Muscle of arm (tissue), 12 donors: ENCODE results near the gene PASK. TPM values are rescaled to one million over a fixed set of nuclear protein-coding genes. Genes with fewer than 3 reads are reported as not detected.

Experiments used
- DNase-seq: peaks from one replicate; pipeline ENCODE4 v3.0.0-alpha.2; 2013
- polyA plus RNA-seq, 12 donors: library from polyadenylated mRNA; unstranded; fragments of 120-200 nt; gene quantifications; one replicate each; pipeline ENCODE4 v1.2.1, GENCODE V29; 2013; ENCODE audit not compliant: insufficient read length in 12 of 12

PASK gene
- polyA plus RNA-seq, 12 donors: 3.3 to 20.1 (median 5.7) TPM; not detected in 1

DNA sequence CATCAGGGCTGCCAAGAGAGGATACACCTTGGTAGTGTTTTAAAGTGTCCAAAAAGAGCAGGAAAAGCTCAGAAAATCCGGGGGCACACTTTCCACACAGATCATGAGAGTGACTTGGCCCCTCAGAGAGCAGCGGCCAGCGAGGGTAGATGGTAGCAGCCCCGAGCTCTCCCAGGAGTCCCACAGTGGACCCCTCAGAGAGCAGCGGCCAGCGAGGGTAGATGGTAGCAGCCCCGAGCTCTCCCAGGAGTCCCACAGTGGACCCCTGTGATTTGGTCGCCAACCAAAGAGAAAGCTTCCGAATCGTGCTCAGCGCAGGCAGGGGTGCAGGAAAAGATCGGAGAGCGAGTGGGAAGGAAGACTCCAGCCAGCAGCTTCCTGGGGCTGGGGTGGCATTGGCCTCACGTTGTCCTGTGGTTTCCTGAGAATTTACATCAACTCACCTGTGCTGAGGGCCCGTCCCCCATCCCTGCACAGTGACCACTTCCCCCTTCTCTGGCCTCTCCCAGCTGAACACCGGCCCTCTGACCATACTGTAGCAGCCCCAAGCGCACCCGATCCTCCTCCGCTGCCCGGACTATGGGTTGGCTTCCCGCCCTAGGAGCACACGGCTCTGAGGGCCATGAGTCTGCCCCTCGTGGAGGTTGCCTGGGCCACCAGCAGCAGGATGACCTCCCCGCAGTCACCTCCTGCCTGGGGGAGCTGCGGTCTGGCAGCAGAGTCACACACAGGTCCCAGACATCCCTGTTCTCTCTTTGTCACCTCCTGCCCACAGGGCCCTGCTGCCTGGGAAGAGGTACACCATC is 80.9 kb downstream of the PASK start:
- DNase-seq: no peak

DNA sequence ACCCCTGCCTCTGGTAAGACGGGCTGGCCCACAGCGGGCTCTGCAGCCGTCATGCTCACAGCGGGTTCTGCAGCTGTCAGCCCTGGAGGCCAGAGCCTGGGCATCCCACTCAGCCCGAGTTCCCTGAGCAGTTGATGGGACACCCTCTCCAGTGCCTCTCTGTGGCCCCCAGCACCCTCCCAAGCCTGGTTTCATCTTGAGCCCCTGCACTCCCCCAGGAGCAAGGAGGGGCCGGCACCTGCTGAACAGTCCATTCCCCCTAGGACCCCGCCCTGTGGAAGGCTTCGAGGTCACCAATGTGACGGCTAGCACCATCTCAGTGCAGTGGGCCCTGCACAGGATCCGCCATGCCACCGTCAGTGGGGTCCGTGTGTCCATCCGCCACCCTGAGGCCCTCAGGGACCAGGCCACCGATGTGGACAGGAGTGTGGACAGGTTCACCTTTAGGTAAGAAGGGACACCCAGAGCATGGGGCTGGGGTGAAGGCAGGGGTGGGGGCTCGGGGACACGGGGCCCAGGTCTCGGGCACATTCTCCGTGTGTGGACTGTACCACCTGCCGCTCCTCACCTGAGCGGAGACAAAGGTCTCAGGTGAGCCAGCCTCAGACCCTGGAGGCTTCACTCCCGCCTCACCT is 81.7 kb downstream of the PASK start:
- no peak for DNase-seq

DNA sequence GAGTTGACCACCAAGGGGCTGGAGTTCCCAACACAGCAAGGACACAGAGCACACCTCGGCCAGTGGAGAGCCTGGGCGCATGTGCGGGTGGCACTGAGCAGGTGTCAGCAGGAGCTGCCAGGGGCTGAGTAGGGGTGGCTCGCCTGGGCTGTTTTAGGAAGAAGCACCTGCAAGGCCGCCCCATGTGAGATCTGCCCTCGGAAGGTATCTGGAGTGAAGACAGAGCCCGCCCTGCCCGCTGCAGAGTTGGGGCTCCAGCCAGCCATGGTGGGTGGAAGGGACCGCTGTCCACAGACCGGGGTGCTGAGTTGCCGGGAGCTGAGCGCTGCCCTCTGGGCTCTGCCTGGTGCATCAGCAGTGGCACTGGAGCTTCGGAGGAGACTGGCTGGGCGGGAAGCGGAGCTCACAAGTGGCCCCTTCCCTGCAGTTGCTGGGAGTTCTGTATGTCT is 82.4 kb downstream of the PASK start:
- DNase-seq: no peak

DNA sequence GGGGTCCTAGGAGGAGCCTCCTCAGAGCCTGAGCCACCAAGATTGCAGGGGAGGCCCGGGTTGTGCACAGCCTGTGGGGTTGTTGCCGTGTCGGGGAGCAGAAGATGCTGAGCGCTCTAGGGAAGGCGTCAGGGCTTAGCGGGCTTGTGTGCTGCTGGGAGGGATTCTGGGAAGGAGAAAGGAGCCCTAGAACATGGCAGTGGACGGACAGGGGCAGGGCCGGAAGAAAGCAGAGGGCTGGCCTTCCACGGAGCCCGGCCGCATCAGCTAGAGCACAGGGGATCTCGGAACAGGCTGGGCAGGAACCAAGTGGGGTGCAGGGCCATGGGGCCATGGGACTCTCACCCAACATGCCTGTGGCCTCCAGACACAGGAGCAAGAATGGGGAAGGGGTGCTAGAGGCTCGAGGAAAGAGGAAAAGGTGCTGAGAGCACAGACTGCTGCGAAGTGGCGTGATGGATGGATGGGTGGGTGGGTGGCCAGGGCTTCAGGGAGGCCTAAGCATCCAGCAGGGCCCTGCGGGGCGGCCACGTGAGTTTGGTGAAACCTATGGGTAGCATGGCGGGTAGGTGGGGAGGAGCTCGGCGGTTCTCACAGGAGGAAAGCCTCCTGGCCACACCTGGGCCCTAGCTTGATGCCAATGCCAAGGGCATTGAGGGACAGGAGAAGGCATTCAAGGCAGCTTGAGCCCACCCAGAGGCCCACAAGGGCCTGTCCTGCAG is 82.9 kb downstream of the PASK start:
- DNase-seq: no peak

DNA sequence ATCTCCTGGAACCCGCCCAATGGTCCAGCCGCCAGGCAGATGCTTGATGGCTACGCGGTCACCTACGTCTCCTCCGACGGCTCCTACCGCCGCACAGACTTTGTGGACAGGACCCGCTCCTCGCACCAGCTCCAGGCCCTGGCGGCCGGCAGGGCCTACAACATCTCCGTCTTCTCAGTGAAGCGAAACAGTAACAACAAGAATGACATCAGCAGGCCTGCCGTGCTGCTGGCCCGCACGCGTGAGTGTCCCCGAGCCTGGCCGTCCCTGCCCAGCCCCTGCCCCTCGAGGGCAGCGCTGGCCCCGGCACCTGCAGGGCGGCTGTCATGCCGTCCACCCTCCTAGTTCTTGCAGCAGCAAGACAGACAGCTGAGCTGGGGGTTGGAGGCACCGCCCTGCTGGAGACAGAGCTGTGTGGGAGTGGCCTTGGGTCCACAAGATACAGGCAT is 83.9 kb downstream of the PASK start:
- no peak for DNase-seq

DNA sequence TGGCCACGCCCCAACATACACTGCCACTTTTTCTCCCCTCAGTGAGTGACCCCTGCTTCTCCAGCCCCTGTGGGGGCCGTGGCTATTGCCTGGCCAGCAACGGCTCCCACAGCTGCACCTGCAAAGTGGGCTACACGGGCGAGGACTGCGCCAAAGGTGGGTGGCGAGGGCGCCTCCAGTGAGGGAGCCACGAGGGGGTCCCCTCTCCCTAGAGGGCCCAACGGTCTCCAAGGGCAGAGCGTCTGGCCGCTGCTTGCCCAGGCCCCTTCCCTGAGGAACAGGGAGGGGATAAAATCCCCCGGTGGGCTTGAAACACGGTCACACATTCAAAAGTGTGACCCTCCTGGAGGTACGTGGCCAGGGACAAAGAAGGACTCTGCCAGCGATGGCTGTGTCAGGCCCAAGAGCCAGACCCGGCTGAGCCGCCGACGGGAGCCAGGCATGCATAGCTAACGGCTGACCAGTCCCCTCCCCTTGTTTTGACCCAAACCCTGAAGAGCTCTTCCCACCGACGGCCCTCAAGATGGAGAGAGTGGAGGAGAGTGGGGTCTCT is 84.4 kb downstream of the PASK start:
- DNase-seq: no peak

DNA sequence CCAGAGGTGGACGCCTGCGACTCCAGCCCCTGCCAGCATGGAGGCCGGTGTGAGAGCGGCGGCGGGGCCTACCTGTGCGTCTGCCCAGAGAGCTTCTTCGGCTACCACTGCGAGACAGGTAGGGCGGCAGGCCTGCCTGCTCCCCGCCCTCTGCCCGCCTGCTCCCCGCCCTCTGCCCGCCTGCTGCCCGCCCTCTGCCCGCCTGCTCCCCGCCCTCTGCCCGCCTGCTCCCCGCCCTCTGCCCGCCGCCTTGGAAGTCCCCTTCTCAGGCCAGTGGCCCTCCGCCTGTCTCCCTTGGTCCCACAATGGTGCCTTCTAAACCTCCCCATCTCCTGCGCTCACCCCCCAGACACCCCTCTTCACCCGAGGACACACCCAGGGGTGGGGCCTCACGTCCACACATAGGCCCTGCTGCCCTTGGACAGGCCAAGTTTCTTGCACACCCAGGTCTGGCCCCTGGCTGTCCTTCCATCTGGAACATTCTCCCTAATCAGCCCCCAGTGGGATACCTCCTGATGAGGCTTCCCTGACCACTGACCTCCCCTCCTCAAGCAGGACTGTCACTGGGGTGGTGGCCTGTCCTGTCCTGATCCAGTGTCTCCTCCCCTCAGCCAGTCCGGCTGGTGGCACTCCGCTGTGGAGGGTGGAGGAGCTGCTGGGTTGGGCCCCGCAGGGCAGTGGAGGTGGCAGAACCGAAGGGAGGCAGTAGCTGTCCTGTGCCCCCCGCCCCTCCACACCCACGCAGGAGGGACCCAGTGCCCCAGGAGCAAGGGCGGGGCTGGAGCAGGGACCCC is 85.1 kb downstream of the PASK start:
- DNase-seq: no peak

DNA sequence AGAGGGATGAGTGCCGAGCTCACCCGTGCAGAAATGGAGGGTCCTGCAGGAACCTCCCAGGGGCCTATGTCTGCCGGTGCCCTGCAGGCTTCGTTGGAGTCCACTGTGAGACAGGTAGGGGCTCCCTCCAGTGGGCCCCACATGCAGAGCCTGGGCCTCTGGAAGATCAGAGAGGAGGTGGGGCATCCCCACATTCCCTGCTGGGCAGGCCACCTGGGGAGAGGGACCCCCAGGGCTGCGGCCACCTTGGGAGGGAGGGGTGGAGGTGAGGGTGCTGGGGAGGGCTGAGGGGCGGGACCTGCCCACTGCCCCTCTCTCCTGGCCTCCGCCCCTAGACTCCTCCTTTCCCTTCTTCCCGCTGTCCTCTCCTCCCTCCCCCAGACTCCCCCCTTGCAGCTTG is 85.7 kb downstream of the PASK start:
- no peak for DNase-seq

DNA sequence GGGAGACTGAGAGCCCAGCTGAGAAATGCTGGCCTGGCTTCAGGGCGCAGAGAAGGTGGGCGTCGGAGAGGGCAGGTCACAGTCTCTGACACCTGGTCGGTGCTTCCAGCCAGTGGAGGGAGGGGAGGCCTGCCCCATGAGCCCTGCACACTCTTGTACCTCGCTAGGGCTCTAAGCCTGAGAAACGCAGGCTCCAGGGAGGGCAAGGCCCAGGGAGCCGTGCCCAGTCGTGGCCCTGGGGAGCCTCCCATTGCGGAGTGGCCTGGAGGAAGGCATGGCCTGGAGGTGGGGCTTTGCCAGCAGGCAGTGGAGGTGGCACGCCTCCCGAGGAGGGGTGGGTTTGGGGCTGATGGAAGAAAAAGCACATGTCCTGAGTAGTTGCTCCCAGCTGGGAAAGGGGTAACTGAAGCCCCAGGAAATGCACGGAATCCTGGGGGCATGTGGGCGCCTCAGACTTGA is 86.2 kb downstream of the PASK start:
- DNase-seq: no peak

DNA sequence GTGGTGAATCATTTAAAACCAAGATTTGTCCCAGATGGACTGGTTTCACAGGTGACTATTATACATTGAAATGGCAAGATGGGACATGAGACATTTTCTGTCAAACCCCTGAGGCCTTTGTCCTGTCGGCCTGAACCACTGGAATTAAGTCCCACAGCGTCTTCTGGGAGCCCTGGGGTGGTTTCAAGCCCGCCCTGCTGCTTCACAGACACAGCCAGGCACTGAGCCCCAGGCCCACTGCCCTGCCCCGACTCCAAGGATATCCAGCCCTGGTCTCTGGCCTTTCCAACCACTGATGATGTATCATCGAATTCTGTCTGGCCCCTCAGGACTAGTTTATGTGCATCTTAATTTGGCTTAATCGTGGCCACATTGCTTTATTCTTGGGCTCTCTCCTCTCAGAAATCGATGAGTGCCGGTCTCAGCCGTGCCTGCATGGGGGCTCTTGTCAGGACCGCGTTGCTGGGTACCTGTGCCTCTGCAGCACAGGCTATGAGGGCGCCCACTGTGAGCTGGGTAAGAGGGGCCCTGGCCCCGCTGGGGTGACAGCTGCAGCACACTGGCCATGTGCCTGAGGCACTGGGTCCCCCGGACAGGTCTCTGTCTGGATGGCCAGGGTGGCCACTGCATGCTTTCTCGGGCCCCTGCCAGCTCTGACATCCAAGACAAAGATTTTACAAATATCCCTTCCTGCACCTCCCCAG is 86.7 kb downstream of the PASK start:
- no peak for DNase-seq

GRCh38 chr2:241061275-241061674 is 88.0 kb downstream of the PASK start:
- no peak for DNase-seq

Other genes with a start within 250 kb of the PASK start
- under 1 TPM in 10 of 12 donors, not detected in 2; 0.08 to 0.70 (median 0.28) TPM for gene CROCC2, start 243.1 kb downstream of the PASK start, polyA plus RNA-seq
- gene SNED1, start 150.9 kb downstream of the PASK start, polyA plus RNA-seq: 1 to 10 TPM in 11 of 12 donors, not detected in 1; 1.6 to 7.1 (median 3.6) TPM
- gene MTERF4, start 47.2 kb downstream of the PASK start, polyA plus RNA-seq: 10 to 100 TPM in 11 of 12 donors, not detected in 1; 18.2 to 74.1 (median 35.0) TPM
- gene PPP1R7, start 995 bp upstream of the PASK start, polyA plus RNA-seq: 10 to 100 TPM in 11 of 12 donors, not detected in 1; 62.1 to 86.9 (median 78.0) TPM
- gene ANO7, start 39.2 kb upstream of the PASK start, polyA plus RNA-seq: 10 to 100 TPM in 1 of 12 donors, 1 to 10 TPM in 5, under 1 TPM in 5, not detected in 1; 0.43 to 10.2 (median 1.1) TPM
- gene HDLBP, start 166.2 kb upstream of the PASK start, polyA plus RNA-seq: 100 to 1,000 TPM; 322 to 777 (median 352) TPM
- gene SEPTIN2, start 166.5 kb upstream of the PASK start, polyA plus RNA-seq: 100 to 1,000 TPM in 11 of 12 donors, not detected in 1; 231 to 409 (median 348) TPM
- 100 to 1,000 TPM in 1 of 12 donors, 10 to 100 TPM in 11; 30.2 to 179 (median 38.6) TPM for gene FARP2, start 206.8 kb upstream of the PASK start, polyA plus RNA-seq